Right lung (tissue), 5 donors: Measurements from ENCODE around the gene RUSC1. TPM values are rescaled to one million over a fixed set of nuclear protein-coding genes. Genes with fewer than 3 reads are reported as not detected.
"Not testable (repeated sequence)": the region's sequence is repeated elsewhere in the genome, so short reads cannot be mapped to it uniquely, and the experiment has no call there.

ENCODE experiments used
- DNase-seq, 2 donors: peaks; one replicate each; pipeline ENCODE4 v3.0.0-alpha.2; 2013
- polyA plus RNA-seq, 5 donors: library from polyadenylated mRNA; unstranded; fragments of 120-200 nt; gene quantifications; one replicate each; pipeline versions ENCODE4 v1.2.1 to v1.2.3, GENCODE V29; 2013; ENCODE audit warnings: inconsistent platforms in 1 of 5, low replicate concordance in 1 of 5; ENCODE audit not compliant: insufficient read length in 5 of 5, insufficient read depth in 1 of 5

RUSC1 gene
- polyA plus RNA-seq, 5 donors: 26.2 to 51.9 (median 36.4) TPM

- peak; percentile 31 to 36 for DNase-seq
Observed at GRCh38 chr1:155322571-155322952, 1.9 kb downstream of the RUSC1 start.

GRCh38 chr1:155322953-155323728 lies 2.4 kb downstream of the RUSC1 start:
- DNase-seq: peak; percentile 86 to 92

- DNase-seq: peak; percentile 92
Observed at GRCh38 chr1:155323729-155324036, 3.0 kb downstream of the RUSC1 start.

GRCh38 chr1:155324037-155324716 lies 3.5 kb downstream of the RUSC1 start:
- peak; percentile 93 to 94 for DNase-seq

- peak in 1 of 2 donors; percentile 36 for DNase-seq
Observed at GRCh38 chr1:155324717-155325602, 4.3 kb downstream of the RUSC1 start.

GRCh38 chr1:155325603-155325893 lies 4.9 kb downstream of the RUSC1 start:
- DNase-seq: no peak

- DNase-seq: no peak
Observed at GRCh38 chr1:155326020-155326526, 5.4 kb downstream of the RUSC1 start.

GRCh38 chr1:155326631-155327037 lies 5.9 kb downstream of the RUSC1 start:
- DNase-seq: no peak

GRCh38 chr1:155327981-155328380 lies 7.3 kb downstream of the RUSC1 start:
- DNase-seq: no peak

- not testable (repeated sequence) for DNase-seq
Observed at GRCh38 chr1:155328856-155329255, 8.2 kb downstream of the RUSC1 start.

- no peak for DNase-seq
Observed at GRCh38 chr1:155329980-155330598, 9.4 kb downstream of the RUSC1 start.

GRCh38 chr1:155334962-155335361 lies 14.3 kb downstream of the RUSC1 start:
- no peak for DNase-seq

- DNase-seq: no peak
Observed at GRCh38 chr1:155339515-155340097, 18.9 kb downstream of the RUSC1 start.

GRCh38 chr1:155342842-155343241 lies 22.1 kb downstream of the RUSC1 start:
- DNase-seq: no peak

- DNase-seq: no peak
Observed at GRCh38 chr1:155352631-155353030, 31.9 kb downstream of the RUSC1 start.

GRCh38 chr1:155360051-155360450 lies 39.4 kb downstream of the RUSC1 start:
- DNase-seq: no peak

- DNase-seq: no peak
Observed at GRCh38 chr1:155379180-155379579, 58.5 kb downstream of the RUSC1 start.

GRCh38 chr1:155379631-155380090 lies 59.0 kb downstream of the RUSC1 start:
- peak; percentile 19 to 31 for DNase-seq
